Gastrocnemius medialis (tissue), 4 donors: ENCODE results near the gene DOCK7. TPM values are rescaled to one million over a fixed set of nuclear protein-coding genes. Genes with fewer than 3 reads are reported as not detected.

ENCODE experiments used
- ATAC-seq, 2 donors: fragments of 150-250 bp; one replicate each; pipeline ENCODE4 v1.9.1; 2016
- DNase-seq, 2 donors: peaks; one replicate each; pipeline ENCODE4 v3.0.0-alpha.2; 2019
- H3K27ac ChIP-seq, 4 donors: fragments of 200-600 bp; sonication (generic); 1 replicate in 1 of 4; 2 replicates in 3 of 4; pipeline ENCODE4 v1.5.1; 2016 to 2018; ENCODE audit warnings: mild to moderate bottlenecking in 2 of 4, moderate library complexity in 1 of 4
- H3K27me3 ChIP-seq, 3 donors: fragments of 200-600 bp; sonication (generic) in 2 of 3; 1 replicate in 1 of 3; 2 replicates in 2 of 3; pipeline versions ENCODE4 v1.5.1 to v1.6.0; 2016 to 2019; ENCODE audit warnings: mild to moderate bottlenecking in 1 of 3, moderate library complexity in 1 of 3
- H3K36me3 ChIP-seq, 2 donors: fragments of 200-600 bp; sonication (generic) in 1 of 2; one replicate each; pipeline ENCODE4 v1.5.1; 2017 to 2018
- H3K4me1 ChIP-seq, 2 donors: fragments of 200-600 bp; sonication (generic) in 1 of 2; one replicate each; pipeline ENCODE4 v1.5.1; 2016 to 2017; ENCODE audit warnings: mild to moderate bottlenecking in 2 of 2
- H3K4me3 ChIP-seq, 4 donors: fragments of 200-600 bp; sonication (generic) in 3 of 4; 1 replicate in 1 of 4; 2 replicates in 3 of 4; pipeline ENCODE4 v1.5.1; 2016 to 2019; ENCODE audit warnings: mild to moderate bottlenecking in 2 of 4
- H3K9me3 ChIP-seq, 3 donors: fragments of 200-600 bp; sonication (generic) in 2 of 3; 1 replicate in 1 of 3; 2 replicates in 2 of 3; pipeline ENCODE4 v1.5.1; 2016 to 2019
- CTCF ChIP-seq, 5 experiments: fragments of 450-650 bp in 3 of 5; fragments of 200-600 bp in 2 of 5; sonication (generic) in 2 of 5; IDR thresholded peaks in 4 of 5; conservative IDR thresholded peaks in 1 of 5; 1 replicate in 4 of 5; 2 replicates in 1 of 5; pipeline ENCODE4 v1.5.1; 2016 to 2019; ENCODE audit warnings: antibody characterized with exemption in 5 of 5, mild to moderate bottlenecking in 3 of 5, moderate library complexity in 3 of 5
- POLR2A ChIP-seq, 2 donors: fragments of 450-650 bp; IDR thresholded peaks; one replicate each; pipeline ENCODE4 v1.6.1; 2017; ENCODE audit warnings: antibody characterized with exemption in 2 of 2, mild to moderate bottlenecking in 2 of 2, moderate library complexity in 2 of 2
- in situ Hi-C, 4 donors: fragments of 200-750 bp; cut with MboI; loops; one replicate each; pipeline versions ENCODE4 v1.15.0 to v1.8.0; 2017; ENCODE audit warnings: low sequenced_read_pairs in 4 of 4
- intact Hi-C: fragments of 100-400 bp; cut with DNase I; formaldehyde crosslinking; loops from one replicate; pipeline ENCODE4 v1.15.1; 2023; ENCODE audit warnings: low total_unique reads
- total RNA-seq, 4 donors: library from RNA; depleted of rRNA; stranded (reverse); fragments of >200 nt; gene quantifications; one replicate each; pipeline versions ENCODE4 v1.1.0 to v1.2.3, GENCODE V29; 2016

Gene DOCK7
- total RNA-seq, 4 donors from 2014 or later = 7.9 to 14.7 (median 10.9) TPM

DNA sequence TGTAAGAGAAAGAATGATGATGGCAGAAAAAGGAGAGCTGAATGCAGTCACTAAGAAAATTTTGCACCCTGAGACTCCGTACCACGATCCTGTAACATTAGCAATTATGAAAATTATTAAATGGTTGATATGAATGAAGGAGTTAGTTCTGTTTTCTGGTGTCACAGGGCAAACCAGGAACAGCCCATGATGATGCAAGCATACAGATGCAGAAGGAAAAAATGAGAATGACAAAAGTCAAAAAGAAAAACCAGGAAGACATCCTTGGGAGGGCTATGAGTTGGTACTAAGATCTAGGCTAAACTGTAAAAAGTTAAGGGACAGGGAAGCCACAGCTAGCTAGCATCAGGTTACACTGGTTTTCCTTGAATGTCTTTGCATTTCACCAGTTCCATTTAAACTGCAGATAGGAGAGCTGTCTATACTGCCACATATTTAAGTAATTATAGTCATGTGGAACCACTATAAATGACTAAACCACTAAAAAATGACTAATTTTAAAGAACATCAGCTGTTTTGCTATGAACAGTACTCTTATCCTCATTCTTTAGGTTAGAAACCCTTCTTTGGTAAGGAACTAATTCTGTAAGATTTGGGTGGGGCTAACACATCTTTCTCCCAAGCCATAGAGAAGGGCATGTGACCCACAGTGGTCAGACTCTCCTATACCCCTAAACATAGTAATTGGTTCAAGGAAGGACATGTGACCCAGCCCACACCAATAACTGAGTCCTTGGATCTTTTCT, 11.4 kb downstream of the DOCK7 start:
- ATAC-seq = no peak
- no peak for DNase-seq
- TF ChIP-seq CTCF (IDR thresholded peaks at IDR 0.05 in 4 of 5, conservative IDR thresholded peaks at IDR 0.05 in 1 of 5) (no peak), POLR2A (IDR thresholded peaks at IDR 0.05) (no peak)
- intact Hi-C loops (no loop called here), in situ Hi-C loops (no loop called here)
- Histone ChIP-seq H3K4me1 (peaks cover 0 to 4% of the 10 kb centered on the region in 2 donors), H3K27ac (no peak overlapping the region), H3K9me3 (no peaks in the 10 kb centered on the region), H3K27me3 (no peaks in the 10 kb centered on the region), H3K4me3 (no peak overlapping the region), H3K36me3 (no peaks in the 10 kb centered on the region)

DNA sequence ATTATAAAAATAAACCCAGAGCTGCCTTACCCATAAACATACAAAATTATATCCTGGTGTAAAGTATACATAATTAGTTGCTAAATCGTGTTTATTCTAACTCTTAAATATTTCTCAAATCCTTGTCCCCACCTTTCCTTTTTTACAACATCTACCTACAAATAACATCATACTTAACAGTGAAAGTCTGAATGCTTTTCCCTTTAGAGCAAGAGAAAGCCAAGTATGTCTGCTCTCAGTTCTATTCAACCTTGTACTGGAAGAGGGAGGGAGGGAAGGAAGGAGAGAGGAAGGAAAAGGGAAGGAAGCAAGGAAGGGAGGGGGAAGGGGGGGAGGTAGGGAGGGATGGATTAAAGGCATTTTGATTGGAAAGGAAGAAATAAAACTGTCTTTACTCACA, 14.6 kb downstream of the DOCK7 start:
- no peaks in the 10 kb centered on the region for H3K36me3 ChIP-seq
- in situ Hi-C loops (no loop called here), intact Hi-C loops (no loop called here)
- DNase-seq (no peak), ATAC-seq (no peak)
- no peak overlapping the region for H3K4me3 ChIP-seq
- no peak overlapping the region for H3K27ac ChIP-seq
- H3K27me3 ChIP-seq = no peaks in the 10 kb centered on the region
- TF ChIP-seq POLR2A (IDR thresholded peaks at IDR 0.05) (no peak), CTCF (IDR thresholded peaks at IDR 0.05 in 4 of 5, conservative IDR thresholded peaks at IDR 0.05 in 1 of 5) (no peak)
- H3K9me3 ChIP-seq = no peaks in the 10 kb centered on the region
- H3K4me1 ChIP-seq = peaks cover 0 to 4% of the 10 kb centered on the region in 2 donors

DNA sequence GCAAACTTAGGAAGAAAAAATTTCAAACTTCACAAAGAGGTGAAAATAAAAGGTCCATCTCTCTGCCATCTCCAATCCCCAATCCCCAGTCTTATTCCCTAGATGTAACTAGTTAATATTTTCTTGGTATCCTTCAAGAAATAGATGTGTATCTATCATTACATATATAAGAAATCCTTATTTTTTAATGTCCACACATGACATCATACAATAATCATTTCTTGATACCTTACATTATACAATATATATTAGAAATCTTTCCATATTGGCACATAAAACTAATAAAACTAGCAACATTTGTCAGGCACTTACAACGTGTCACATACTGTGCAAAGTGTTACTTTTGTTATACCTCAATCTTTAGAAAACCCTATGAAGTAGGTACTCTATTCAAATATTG, 16.2 kb downstream of the DOCK7 start:
- in situ Hi-C loops = no loop called here
- Histone ChIP-seq H3K27ac (no peak overlapping the region), H3K4me3 (no peak overlapping the region), H3K4me1 (peaks cover 0 to 4% of the 10 kb centered on the region in 2 donors), H3K36me3 (no peaks in the 10 kb centered on the region), H3K27me3 (no peaks in the 10 kb centered on the region), H3K9me3 (no peaks in the 10 kb centered on the region)
- TF ChIP-seq POLR2A (IDR thresholded peaks at IDR 0.05) (no peak), CTCF (IDR thresholded peaks at IDR 0.05 in 4 of 5, conservative IDR thresholded peaks at IDR 0.05 in 1 of 5) (no peak)
- ATAC-seq (no peak), DNase-seq (no peak)
- intact Hi-C loops = no loop called here

GRCh38 chr1:62654744-62655143, 33.4 kb downstream of the DOCK7 start:
- no peaks in the 10 kb centered on the region for H3K27me3 ChIP-seq
- ATAC-seq (no peak), DNase-seq (no peak)
- H3K4me1 ChIP-seq = peaks cover 0 to 3% of the 10 kb centered on the region in 2 donors
- intact Hi-C loops = no loop called here
- H3K27ac ChIP-seq = no peak overlapping the region
- no peaks in the 10 kb centered on the region for H3K9me3 ChIP-seq
- H3K36me3 ChIP-seq = peaks cover 0 to 6% of the 10 kb centered on the region in 2 donors
- H3K4me3 ChIP-seq = no peak overlapping the region
- TF ChIP-seq POLR2A (IDR thresholded peaks at IDR 0.05) (no peak), CTCF (IDR thresholded peaks at IDR 0.05 in 4 of 5, conservative IDR thresholded peaks at IDR 0.05 in 1 of 5) (no peak)
- in situ Hi-C loops = no loop called here

DNA sequence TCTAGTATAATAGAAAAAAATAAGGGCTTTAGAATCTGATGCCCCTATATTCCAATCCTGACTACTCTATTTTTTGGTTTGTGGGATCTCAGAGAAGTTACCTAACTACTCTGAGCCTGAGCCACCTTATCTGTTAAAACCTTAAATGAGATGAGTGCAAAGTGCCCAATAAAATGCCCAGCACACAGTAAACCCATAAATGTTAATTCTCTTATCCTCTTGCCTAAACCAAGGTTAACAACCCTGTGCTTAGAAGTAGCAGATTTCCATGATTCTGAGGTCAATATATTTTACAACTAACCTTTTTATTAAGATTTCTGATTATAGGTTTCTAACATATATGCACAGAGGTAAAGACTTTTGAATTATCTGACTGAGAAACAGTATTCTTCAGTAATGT, 35.8 kb downstream of the DOCK7 start:
- Histone ChIP-seq H3K36me3 (peaks cover 0 to 6% of the 10 kb centered on the region in 2 donors), H3K27me3 (no peaks in the 10 kb centered on the region), H3K4me1 (peaks cover 0 to 3% of the 10 kb centered on the region in 2 donors), H3K4me3 (no peak overlapping the region), H3K9me3 (no peaks in the 10 kb centered on the region), H3K27ac (no peak overlapping the region)
- intact Hi-C loops = no loop called here
- ATAC-seq (no peak), DNase-seq (no peak)
- in situ Hi-C loops = no loop called here
- TF ChIP-seq POLR2A (IDR thresholded peaks at IDR 0.05) (no peak), CTCF (IDR thresholded peaks at IDR 0.05 in 4 of 5, conservative IDR thresholded peaks at IDR 0.05 in 1 of 5) (no peak)
